Measurements from ENCODE around the gene SHROOM1. TPM values are rescaled to one million over a fixed set of nuclear protein-coding genes. Genes with fewer than 3 reads are reported as not detected.

SHROOM1 gene
- total and polyA plus RNA-seq, 9 of the 15 experiments (the other 6 are each of a cell fraction or from before 2014, with no cell fraction given), result 0.44 to 26.5 (median 11.9) TPM

GRCh38 chr5:132779961-132780360 is 50.5 kb downstream of the SHROOM1 start (continued):
- TF ChIP-seq SMARCC2 (IDR thresholded peaks at IDR 0.05; ENCODE audit: low read depth), result no peak
- no peak for TF ChIP-seq GATA2 (CRISPR knock-in tag; IDR thresholded peaks at IDR 0.05)
- no peak for TF ChIP-seq ZNF639 (CRISPR knock-in tag; conservative IDR thresholded peaks at IDR 0.05 in 1 of 2, IDR thresholded peaks at IDR 0.05 in 1 of 2)
- 0 out of 2 replicates have a peak, but pooled peaks have one; percentile 30 for TF ChIP-seq ZNF592 (IDR thresholded peaks at IDR 0.05)
- TF ChIP-seq UBTF (IDR thresholded peaks at IDR 0.05; ENCODE audit: borderline replicate concordance in 1 of 2, low read depth in 2 of 2, low read length in 2 of 2), result no peak
- TF ChIP-seq HBP1 (CRISPR knock-in tag; IDR thresholded peaks at IDR 0.05), result no peak

Measured in K562 (cell line).